NT2/D1 (cell line): ENCODE data around the gene SUSD3.

Experiments used
- SUZ12 ChIP-seq: IDR thresholded peaks from 2 replicates; pipeline ENCODE4 v1.6.1; 2011; ENCODE audit not compliant: insufficient read length, insufficient read depth; ENCODE audit errors: extremely low read depth
- YY1 ChIP-seq: IDR thresholded peaks from 2 replicates; pipeline ENCODE4 v1.6.1; 2011; ENCODE audit not compliant: insufficient read length, insufficient read depth
- ZNF274 ChIP-seq: IDR thresholded peaks from 2 replicates; pipeline ENCODE4 v1.6.1; 2011; ENCODE audit warnings: mild to moderate bottlenecking, low read depth, low read length

- TF ChIP-seq YY1 (no peak), ZNF274 (no peak), SUZ12 (no peak)
Measured at GRCh38 chr9:93022721-93023520, 35.6 kb upstream of the SUSD3 start.
